GM19043 (cell line): Measurements from ENCODE around the gene RFX8.

Experiments used
- ATAC-seq: cut with Tn5 transposase; IDR thresholded peaks from one replicate; pipeline ENCODE4 v1.9.1; 2021; ENCODE audit warnings: low read depth; ENCODE audit not compliant: unreplicated experiment

Gene RFX8

GRCh38 chr2:101415884-101416283, 59.0 kb downstream of the RFX8 start:
- no peak for ATAC-seq

- ATAC-seq, result no peak
These were observed 59.7 kb downstream of the RFX8 start for GRCh38 chr2:101415220-101415619.

- ATAC-seq, result no peak
These were observed 62.7 kb downstream of the RFX8 start for GRCh38 chr2:101412092-101412694.

GRCh38 chr2:101410746-101411145, 64.2 kb downstream of the RFX8 start:
- no peak for ATAC-seq

- ATAC-seq, result no peak
These were observed 64.8 kb downstream of the RFX8 start for GRCh38 chr2:101410114-101410513.

GRCh38 chr2:101409699-101410098, 65.2 kb downstream of the RFX8 start:
- ATAC-seq, result no peak

GRCh38 chr2:101408925-101409324, 66.0 kb downstream of the RFX8 start:
- ATAC-seq, result no peak

GRCh38 chr2:101405351-101405899, 69.5 kb downstream of the RFX8 start:
- ATAC-seq, result no peak

GRCh38 chr2:101403745-101404144, 71.2 kb downstream of the RFX8 start:
- ATAC-seq, result no peak

GRCh38 chr2:101402630-101403029, 72.3 kb downstream of the RFX8 start:
- no peak for ATAC-seq

GRCh38 chr2:101401906-101402305, 73.0 kb downstream of the RFX8 start:
- ATAC-seq, result no peak

- no peak for ATAC-seq
These were observed 73.6 kb downstream of the RFX8 start for GRCh38 chr2:101401326-101401665.

GRCh38 chr2:101400506-101401325, 74.2 kb downstream of the RFX8 start:
- no peak for ATAC-seq

GRCh38 chr2:101400048-101400447, 74.9 kb downstream of the RFX8 start:
- ATAC-seq, result no peak

GRCh38 chr2:101399021-101399799, 75.7 kb downstream of the RFX8 start:
- ATAC-seq, result no peak

- ATAC-seq, result no peak
These were observed 76.6 kb downstream of the RFX8 start for GRCh38 chr2:101398116-101398821.

GRCh38 chr2:101396316-101396717, 78.6 kb downstream of the RFX8 start:
- no peak for ATAC-seq

GRCh38 chr2:101395545-101396315, 79.2 kb downstream of the RFX8 start:
- no peak for ATAC-seq

GRCh38 chr2:101388232-101388631, 86.7 kb downstream of the RFX8 start:
- no peak for ATAC-seq
